C4-2B (cell line): ENCODE data around the gene JAK1.

ENCODE experiments used
- H3K27ac ChIP-seq: fragments of 450-650 bp; 2 replicates; pipeline ENCODE4 v1.5.1; 2017
- CTCF ChIP-seq: fragments of 450-650 bp; conservative IDR thresholded peaks from 2 replicates; pipeline ENCODE4 v1.5.1; 2017; ENCODE audit warnings: mild to moderate bottlenecking
- ZFX ChIP-seq: fragments of 450-650 bp; IDR thresholded peaks from 2 replicates; pipeline ENCODE4 v1.6.1; 2017

Gene JAK1

DNA sequence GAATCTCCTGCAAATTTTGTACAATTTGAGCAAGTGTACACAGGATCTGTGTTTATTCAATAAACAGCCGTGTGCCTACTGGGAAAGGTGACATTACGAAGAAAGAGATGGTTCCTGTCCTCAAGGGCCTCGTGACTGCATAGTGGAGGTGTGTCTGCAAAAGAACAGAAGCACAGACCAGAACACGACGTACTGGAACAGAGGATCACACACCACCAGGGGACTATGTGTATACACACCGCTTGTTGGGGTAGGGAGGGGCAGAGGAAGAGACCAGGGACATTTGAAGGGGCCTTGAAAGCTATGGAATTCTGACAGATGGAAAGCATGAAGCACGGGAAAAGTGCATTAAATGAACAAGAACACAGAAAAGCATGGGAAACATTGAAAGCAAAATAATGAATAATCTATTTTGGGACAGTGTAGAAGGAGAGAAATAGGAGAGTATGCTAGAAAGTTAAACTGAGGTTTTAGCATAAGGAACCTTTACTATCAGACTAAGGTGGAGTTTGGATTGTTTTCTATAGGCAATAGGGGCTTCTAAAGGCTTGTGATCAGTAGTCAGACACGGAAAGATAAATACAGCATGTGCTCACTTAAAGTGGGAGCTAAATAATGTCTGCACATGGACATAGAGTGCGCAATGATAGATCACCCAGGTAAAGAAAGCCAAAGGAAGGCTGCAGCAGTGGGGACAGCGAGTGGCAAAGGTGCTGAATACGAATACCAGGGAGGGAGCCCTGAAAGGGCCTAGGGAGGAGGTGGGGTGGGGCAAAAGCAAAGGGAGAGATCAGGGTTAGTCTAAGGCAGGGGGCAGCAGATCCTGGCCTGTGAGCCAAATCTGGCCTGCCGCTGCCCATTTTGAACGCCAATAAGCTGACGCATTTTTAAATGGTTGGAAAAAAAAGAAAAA is 11.0 kb downstream of the JAK1 start:
- H3K27ac ChIP-seq, result no peak overlapping the region; the same call in 1 of the 2 replicates

DNA sequence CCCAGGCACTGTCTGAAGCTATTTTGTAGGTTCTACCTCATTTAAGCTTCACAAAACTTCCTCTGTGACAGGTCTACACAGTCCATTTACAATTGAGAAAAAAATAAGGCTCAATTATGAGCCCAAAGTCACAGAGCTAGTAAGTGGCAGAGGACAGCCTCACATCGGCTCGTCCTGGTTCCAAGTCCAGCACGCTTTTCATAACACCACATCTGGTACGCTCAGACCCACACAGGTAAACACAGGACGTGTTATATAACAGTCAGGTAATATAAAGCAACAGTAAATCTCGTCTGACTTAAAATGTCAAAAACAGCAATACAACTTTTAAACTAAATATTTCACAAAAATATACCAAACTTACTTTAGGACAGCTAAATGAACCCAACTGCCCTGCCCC is 13.1 kb downstream of the JAK1 start:
- TF ChIP-seq CTCF (no peak), ZFX (no peak)
- no peak overlapping the region for H3K27ac ChIP-seq

More for the DNA sequence above, 11.0 kb downstream of the JAK1 start:
- TF ChIP-seq CTCF, result no peak
- no peak for TF ChIP-seq ZFX

DNA sequence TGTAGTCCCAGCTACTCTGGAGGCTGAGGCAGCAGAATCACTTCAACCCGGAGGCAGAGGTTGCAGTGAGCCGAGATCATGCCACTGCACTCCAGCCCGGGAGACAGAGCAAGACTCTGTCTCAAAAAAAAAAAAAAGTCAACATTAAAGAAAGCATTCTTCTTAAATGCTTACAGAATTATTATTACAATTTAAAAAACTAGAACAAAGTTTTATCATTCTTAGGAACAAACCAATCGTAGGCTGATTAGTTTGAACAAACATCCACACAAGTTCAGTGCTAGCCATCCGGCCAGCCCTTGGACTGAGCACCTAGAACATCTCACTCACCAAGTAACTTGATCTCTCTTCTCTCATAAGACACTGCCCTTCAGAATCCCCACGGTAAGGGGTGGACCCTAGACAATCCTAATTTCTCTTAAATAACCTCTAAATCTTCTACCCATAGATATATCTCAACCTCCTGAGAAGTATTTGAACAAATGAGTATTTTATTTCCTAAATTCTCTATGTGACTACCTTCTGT is 16.0 kb downstream of the JAK1 start:
- TF ChIP-seq ZFX (no peak), CTCF (no peak)
- H3K27ac ChIP-seq, result no peak overlapping the region

GRCh38 chr1:64948905-64949833 is 17.2 kb downstream of the JAK1 start:
- no peak overlapping the region for H3K27ac ChIP-seq
- TF ChIP-seq CTCF (no peak), ZFX (no peak)

GRCh38 chr1:64948216-64948615 is 18.1 kb downstream of the JAK1 start:
- TF ChIP-seq CTCF (no peak), ZFX (no peak)
- H3K27ac ChIP-seq, result no peak overlapping the region

DNA sequence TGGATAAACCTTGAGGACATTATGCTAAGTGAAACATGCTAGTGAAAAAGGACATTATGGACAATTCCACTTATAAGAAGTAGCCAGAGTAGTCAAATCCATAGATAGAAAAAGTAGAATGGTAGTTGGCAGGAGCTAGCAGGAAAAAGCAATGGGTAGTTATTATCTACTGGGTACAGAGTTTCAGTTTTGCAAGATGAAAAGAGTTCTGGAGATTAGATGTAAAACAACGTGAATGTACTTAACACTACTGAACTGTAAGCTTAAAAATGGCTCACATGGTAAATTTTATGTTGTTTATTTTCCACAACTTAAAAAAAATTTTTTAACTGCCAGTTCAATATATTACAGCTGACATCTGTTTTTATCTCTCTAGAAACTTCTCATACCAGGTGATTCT is 19.4 kb downstream of the JAK1 start:
- TF ChIP-seq ZFX (no peak), CTCF (no peak)
- H3K27ac ChIP-seq, result no peak overlapping the region

- H3K27ac ChIP-seq, result no peak overlapping the region
- no peak for TF ChIP-seq CTCF
- TF ChIP-seq ZFX, result no peak
These were observed 21.4 kb downstream of the JAK1 start for GRCh38 chr1:64944913-64945312.
